DMS153 treated with DMSO at 0.1 percent for 48 hours (cell line): Measurements from ENCODE around the gene FOXP1.

ENCODE experiments used
- DNase-seq: peaks from one replicate; lab custom pipeline; 2025; ENCODE audit not compliant: unreplicated experiment; lab: John Stamatoyannopoulos, UW

The FOXP1 gene

DNA sequence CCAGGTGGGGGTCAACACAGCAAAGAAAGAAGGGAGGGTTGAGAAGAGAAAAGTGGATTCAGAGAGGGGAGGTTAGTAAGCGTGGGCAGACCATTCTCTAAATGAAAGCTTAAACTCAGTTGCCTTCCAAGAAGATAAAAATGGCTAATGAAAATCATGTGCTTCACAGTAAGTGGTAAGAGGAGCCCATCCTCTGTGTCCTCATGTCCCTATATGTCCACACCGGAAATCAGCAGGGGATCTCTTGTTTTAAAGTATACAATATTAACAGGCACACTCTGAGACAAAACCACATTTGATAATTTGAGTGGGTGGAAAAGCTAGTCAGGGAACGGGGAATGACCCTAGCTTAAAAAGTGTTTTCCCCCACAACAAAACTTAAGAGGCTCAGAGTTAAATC lies 4.4 kb upstream of the FOXP1 start:
- DNase-seq = no peak

GRCh38 chr3:71586810-71587242 lies 3.3 kb upstream of the FOXP1 start:
- no peak for DNase-seq

DNA sequence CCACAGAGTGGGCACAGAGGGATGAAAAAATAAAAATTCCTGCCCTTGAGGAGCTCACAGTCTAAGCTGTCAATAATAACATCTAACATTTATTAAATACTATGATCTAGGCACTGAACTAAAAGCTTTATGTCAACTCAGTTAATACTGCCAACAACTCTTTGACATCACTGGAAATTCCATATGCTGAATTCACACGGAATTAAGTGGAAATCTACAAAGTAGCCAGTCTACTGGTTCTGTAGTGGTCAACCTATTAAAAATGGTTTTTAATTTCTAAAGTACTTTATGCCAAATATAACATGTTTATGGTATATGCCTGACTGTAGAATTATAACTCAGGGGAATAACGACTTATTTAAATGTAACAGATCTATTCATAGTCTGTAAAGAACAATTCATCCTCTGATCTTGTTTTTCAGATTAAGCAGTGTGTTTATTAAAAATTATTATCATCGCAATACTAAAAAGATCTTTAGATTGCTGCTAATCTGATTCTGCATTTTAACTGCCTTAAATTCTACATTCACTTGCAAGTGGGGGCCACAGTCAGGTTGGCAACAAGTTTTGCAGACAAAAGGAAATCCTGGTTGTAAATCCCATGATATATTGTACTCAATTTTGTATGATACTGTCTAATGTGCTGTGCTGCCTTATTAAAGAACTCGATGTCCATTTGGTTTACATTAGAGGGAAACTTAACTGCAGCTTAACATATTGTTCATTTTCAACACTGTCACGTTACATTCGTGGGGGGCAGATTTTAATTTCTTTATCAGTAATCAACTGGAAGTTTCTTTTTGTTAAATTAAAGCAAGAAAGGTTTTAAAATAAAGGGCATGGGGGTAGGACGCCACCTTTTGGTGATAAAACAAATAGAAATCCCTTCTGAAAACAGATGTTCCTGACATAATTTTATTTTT lies 2.6 kb upstream of the FOXP1 start:
- no peak for DNase-seq

GRCh38 chr3:71585131-71585530 lies 1.6 kb upstream of the FOXP1 start:
- DNase-seq = no peak

DNA sequence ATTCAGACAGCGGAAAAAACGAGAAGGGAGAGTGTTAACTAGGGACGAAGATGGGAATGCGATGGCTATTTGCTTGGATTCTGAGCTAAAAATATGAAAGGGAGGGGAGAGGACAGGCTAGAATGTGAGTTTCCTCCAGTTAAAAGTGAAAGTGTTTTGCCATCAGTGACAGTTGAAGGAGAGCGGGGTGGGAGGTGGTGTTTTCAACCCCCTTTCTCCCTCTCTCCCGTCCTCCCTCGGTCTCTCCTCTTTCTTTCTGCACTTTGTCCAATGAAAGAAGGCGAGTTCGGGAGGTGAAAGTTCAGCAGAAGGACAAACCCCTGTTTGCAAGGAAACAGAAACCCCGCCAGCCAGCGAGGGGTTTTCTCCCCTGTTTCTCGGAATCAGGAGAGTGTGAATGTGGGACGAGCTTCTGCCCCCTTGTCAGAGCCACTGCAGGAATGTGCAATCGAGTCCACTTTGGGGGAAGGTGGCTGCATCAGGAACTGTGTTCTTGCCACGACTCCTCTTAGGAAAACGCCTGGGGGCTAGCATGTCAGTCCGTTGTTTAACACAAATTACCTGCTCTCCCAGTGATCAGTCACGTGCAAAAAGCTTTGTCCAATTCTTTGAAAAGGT lies 975 bp upstream of the FOXP1 start:
- DNase-seq = no peak

GRCh38 chr3:71582612-71583565 lies 639 bp downstream of the FOXP1 start:
- DNase-seq = no peak

DNA sequence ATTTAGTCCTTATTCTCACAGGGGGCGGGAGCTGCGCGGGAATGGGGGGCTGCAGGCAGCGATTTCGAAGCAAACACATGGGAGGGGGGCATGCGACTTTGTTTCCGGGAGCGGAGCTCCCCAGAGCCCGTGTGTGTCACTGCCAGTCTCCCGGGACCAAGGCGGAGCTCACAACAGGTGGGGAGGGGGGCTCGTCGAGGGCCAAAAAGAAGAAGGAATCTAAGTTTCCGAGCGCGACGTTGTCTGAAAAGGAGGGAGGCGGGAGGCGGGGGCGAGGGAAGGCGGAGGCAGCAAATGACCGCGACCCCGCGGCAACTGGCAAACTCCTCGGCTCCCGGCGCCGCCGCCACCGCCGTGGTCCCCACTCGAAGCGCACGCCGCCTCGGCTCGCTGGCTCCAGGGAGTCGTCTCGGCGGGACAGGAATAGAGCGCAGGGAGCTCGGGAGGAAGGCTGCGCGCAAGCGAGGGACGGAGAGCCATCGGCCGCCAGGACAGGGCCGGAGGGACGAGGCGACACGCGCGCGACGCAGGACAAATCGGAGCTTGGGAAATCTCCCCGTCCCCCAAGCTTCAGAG lies 1.4 kb downstream of the FOXP1 start:
- DNase-seq = no peak

DNA sequence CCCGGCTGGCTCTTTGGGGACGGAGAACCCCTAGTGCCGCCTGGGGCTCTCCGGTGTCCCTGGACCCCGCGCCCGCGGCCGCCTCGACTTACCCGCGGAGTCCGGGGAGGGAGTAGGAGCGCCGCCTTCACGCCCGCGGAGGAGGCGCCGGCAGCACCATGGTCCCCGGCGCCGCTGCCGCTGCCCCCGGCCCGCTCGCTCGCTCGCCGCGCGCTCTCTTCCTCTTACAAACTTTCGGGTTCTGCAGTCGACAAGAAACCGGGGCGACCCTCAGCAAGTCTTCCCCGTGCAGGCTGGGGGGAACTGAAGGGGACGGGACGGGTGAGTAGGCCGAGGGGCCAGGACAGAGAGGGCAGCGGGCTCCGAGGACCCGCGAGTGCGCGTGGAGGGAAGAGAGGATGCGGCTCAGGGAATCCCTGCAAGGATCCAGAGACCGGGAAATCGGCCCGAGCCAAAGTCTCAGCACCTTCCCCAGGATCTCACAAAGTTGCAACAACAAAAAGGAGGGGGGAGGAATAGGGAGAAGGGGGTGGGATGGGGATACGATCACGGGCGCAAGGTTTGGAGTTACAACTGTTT lies 2.0 kb downstream of the FOXP1 start:
- no peak for DNase-seq

DNA sequence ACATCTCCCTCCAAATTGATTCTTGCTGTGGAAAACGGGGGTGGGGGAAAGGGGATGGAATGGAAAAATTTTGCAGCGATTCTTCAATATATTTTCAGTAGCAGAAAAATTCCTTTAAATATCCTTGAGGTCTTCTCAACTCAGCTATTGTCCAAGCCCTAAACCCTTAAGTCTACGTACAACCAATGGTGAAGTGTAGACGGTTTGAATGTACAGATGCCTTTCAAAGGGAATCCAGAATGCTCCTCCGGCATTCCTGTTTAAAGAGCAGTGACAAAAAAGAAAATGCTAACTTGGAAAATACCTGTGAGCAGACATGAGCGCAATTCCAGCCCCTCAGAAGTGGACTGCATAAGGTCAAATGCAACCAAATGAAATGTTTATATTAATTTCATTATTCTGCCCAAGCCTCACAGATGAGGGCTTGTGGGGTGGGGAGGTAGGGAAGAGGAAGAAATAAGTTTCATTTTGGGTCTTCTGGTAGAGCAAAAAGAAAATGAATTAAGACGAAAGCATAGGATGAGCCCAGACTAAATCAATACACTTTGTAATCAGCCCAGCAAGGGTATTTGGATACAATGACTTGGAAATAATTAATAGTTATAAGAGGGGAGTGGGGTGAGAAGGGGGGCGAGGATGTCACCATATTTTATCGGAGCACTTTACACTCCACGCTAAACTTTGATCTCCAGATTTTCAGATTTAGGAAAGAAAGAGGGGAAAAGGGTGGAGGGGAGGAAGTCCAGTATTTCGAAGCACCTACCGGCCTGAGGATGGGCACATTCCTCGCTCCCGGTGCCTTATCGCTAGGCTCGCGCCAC lies 2.7 kb downstream of the FOXP1 start:
- no peak for DNase-seq

- no peak for DNase-seq
These were observed 3.6 kb downstream of the FOXP1 start for GRCh38 chr3:71579935-71580406.

GRCh38 chr3:71579326-71579934 lies 4.1 kb downstream of the FOXP1 start:
- DNase-seq = no peak

DNA sequence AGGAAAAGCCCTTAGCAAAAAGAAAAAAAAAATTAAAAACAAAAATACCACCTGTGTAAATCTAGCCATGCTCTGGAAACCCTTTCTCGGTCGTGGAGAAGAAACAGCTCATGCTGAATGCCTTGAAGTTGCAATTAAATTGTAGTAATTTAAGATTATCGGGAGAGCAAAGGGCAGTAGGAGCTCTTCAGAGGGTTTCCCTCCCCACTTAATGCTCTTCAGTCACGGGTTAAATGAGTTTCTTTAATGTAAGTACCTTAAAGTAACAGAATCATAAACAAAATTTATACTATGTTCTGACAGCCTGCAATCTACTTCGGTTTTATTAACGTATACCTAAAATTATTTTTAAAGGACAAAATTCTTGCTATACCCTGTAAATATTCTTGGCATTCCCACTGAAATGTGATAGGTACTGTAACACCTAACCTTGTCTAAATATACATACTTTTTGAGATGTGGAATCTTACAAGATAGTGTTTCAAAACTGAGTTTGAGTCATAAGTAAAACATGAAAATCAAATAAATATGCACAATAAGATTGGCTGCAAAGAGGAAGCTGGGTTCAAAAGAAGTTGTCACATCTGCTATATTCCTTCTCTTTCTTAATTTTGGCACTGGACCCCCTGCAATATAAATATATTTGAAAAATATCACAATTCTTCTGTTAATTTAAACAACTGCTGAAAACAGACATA lies 5.3 kb downstream of the FOXP1 start:
- no peak for DNase-seq

- DNase-seq = no peak
These were observed 6.5 kb downstream of the FOXP1 start for GRCh38 chr3:71577011-71577410.

DNA sequence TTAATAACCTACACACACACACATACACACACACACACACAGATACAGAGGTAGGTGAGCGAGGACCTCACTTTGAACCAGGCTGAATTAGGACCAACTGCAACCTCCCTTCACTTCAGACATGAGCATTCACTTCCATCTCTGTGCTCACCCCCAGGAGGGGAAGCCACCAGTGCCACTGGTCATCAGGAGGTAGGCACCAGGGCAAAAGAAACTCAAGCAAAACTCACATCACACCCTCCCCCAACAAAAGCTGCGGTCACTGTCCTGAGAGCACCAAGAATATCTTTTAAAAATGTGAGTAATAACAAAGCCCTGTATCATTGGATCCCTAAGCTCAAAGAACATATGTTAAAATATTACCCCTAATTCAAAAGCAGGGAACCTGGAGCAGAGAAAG lies 8.1 kb downstream of the FOXP1 start:
- no peak for DNase-seq

DNA sequence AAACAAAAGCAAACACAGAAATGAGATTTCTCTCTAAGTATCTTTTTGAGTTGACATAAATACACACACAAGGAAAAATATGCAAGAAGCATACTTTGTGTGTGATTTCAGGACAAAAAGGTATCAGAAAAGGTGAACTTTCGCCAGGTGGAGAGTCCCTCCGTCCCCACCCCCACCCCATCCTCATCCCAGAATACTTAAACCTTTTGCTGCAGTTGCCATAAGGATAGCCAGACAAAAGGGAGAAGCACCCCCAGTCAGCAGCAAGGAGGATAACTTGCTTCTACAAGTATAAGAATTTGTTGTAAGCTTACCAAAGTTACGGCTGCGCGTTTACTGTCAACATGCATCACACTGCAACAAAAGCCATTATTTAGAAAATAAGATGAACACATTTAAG lies 10.3 kb downstream of the FOXP1 start:
- DNase-seq = no peak

DNA sequence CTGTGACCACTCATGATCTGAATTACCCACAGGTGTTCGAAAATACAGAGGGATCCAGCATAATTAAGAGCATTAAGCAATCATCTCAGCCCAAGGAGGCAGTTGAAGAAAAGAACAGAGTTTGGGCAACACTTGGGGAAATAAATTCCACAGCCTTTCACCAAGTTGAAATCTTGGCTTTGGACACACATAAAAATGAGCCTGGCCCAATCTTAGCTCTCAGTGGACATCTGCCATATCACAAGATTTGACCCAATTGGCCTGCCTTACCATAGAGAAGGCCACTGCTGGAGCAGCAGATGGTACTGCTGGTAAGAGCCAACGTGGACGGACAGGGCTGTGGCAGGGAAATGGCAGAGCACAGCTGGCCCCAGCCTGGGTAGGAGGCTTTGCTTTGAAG lies 13.0 kb downstream of the FOXP1 start:
- no peak for DNase-seq

- DNase-seq = no peak
These were observed 15.3 kb downstream of the FOXP1 start for GRCh38 chr3:71568207-71568606.

- no peak for DNase-seq
These were observed 16.8 kb downstream of the FOXP1 start for GRCh38 chr3:71566776-71567175.

- DNase-seq = no peak
These were observed 17.6 kb downstream of the FOXP1 start for GRCh38 chr3:71565976-71566375.
